Measurements from ENCODE around the gene RRAGA.
A peak's percentile ranks its signal among the peaks of the same experiment; 100 is the strongest.

RRAGA gene

DNA sequence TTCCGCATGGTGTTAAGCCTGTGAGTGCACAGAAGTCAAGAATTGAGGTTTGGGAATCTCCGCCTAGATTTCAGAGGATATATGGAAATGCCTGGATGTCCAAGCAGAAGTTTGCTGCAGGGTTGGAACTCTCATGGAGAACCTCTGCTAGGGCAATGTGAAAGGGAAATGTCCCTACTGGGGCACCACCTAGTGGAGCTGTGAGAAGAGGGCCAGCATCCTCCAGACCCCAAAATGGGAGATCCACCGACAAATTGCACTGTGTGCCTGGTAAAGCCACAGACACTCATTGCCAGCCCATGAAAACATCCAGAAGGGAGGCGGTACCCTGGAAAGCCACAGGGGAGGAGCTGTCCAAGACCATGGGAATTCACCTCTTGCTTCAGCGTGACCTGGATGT, 12.6 kb upstream of the RRAGA start:
- TF ChIP-seq ZFX (IDR thresholded peaks at IDR 0.05; ENCODE audit: borderline replicate concordance) = no peak
- TF ChIP-seq, protein P1, sequence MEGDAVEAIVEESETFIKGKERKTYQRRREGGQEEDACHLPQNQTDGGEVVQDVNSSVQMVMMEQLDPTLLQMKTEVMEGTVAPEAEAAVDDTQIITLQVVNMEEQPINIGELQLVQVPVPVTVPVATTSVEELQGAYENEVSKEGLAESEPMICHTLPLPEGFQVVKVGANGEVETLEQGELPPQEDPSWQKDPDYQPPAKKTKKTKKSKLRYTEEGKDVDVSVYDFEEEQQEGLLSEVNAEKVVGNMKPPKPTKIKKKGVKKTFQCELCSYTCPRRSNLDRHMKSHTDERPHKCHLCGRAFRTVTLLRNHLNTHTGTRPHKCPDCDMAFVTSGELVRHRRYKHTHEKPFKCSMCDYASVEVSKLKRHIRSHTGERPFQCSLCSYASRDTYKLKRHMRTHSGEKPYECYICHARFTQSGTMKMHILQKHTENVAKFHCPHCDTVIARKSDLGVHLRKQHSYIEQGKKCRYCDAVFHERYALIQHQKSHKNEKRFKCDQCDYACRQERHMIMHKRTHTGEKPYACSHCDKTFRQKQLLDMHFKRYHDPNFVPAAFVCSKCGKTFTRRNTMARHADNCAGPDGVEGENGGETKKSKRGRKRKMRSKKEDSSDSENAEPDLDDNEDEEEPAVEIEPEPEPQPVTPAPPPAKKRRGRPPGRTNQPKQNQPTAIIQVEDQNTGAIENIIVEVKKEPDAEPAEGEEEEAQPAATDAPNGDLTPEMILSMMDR (IDR thresholded peaks at IDR 0.05) = no peak
- no peak overlapping the region for H3K27ac ChIP-seq

DNA sequence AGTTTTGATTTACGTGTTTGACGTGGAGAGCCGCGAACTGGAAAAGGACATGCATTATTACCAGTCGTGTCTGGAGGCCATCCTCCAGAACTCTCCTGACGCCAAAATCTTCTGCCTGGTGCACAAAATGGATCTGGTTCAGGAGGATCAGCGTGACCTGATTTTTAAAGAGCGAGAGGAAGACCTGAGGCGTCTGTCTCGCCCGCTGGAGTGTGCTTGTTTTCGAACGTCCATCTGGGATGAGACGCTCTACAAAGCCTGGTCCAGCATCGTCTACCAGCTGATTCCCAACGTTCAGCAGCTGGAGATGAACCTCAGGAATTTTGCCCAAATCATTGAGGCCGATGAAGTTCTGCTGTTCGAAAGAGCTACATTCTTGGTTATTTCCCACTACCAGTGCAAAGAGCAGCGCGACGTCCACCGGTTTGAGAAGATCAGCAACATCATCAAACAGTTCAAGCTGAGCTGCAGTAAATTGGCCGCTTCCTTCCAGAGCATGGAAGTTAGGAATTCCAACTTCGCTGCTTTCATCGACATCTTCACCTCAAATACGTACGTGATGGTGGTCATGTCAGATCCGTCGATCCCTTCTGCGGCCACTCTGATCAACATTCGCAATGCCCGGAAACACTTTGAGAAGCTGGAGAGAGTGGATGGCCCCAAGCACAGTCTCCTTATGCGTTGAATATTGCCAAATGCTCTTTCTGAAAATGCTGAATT, 850 bp downstream of the RRAGA start:
- H3K27ac ChIP-seq = peak overlapping the region; percentile 97
- TF ChIP-seq ZFX (IDR thresholded peaks at IDR 0.05; ENCODE audit: borderline replicate concordance) = no peak
- TF ChIP-seq, protein P1 (IDR thresholded peaks at IDR 0.05) = no peak

DNA sequence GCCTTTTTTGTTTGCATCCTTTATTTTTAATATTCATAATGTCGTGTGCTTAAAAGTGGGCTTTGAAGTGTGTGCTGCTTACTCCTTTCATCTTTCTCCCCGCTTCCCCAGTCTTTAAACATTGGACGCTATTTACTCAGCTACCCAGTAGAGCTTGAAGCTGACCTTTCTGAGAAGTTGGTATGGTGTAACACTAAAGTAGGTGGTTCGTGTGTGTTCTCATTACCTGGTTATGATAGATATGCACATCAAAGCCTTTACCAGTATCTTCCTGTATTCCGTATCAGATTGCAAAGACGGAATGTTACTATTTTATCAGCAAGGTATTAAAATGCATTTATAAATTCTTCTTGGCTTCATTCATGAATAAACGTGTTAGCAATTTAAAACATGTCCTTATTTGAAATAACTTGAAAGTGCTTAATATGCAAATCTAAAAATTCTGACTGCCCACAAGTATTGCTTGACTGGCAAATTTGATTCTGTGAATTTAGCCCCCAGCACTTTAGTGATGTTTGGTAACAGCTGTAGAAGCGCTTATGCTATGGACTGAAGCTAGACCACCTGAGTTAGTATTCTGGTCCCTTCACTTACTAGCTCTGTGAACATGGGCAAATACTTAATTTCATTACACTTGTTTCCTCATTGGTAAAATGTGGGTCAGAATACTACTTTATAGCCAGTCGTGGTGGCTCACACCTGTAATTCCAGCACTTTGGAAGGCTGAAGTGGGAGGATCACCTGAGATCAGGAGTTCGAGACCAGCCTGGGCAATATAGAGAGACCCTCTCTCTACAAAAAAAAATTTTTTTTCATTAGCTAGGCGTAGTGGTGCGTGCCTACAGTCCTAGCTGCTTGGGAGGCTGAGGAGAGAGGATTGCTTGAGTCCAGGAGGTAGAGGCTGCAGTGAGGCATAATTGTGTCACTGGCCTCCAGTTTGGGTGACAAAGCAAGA, 1.7 kb downstream of the RRAGA start:
- no peak for TF ChIP-seq ZFX (IDR thresholded peaks at IDR 0.05; ENCODE audit: borderline replicate concordance)
- TF ChIP-seq, protein P1 (IDR thresholded peaks at IDR 0.05) = no peak
- peak overlapping the region; percentile 97; the same call in 1 of the 2 replicates for H3K27ac ChIP-seq

DNA sequence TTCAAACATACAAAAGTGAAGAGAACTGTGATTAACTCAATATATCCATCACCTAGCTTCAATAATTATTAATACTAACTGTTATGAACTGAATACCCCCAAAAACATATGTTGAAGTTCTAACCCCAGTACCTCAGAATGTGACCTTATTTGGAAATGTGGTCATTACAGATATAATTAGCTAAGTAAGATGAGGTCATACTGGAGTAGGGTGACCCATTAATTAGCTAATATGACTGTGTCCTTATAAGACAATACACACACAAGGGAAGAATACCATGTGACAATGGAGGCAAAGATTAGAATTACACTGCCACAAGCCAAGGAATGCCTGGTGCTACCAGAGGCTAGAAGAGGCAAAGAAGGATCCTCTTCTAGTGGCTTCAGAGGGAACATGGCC, 7.8 kb downstream of the RRAGA start:
- H3K27ac ChIP-seq = no peak overlapping the region
- TF ChIP-seq, protein P1 (IDR thresholded peaks at IDR 0.05) = no peak
- TF ChIP-seq ZFX (IDR thresholded peaks at IDR 0.05; ENCODE audit: borderline replicate concordance) = no peak

DNA sequence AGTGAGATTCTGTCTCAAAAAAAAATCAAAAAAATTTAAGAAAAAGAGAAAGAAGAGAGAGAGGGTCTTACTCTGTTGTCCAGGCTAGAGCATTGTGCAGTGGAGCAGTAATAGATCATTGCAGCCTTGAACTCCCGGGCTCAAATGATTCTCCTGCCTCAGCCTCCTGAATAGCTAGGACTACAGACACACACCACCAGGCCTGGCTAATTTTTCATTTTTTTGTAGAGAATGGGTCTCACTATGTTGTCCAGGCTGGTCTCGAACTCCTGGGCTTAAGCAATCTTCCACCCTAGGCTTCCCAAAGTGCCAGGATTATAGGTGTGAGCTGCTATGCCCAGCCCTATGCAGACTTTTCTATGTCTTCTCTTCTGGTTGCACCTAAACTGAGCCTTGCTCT, 25.0 kb downstream of the RRAGA start:
- TF ChIP-seq, protein P1 (IDR thresholded peaks at IDR 0.05) = no peak
- TF ChIP-seq ZFX (IDR thresholded peaks at IDR 0.05; ENCODE audit: borderline replicate concordance) = no peak

DNA sequence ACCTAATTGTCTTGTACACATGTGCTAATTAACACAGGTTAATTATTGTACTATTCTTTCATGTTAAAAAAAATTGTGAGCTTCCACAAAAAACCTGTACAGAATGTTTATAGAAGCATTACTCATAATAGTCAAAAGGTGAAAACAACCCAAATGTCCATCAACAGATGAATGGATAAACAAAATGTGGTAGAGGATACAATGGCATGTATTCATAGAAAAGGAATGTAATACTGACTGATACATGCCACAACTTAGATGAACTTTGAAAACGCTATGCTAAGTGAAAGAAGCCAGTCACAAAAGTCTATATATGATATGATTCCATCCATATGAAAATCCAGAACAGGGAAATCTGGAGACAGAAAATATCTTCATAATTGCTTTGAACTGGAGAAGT, 25.6 kb downstream of the RRAGA start:
- no peak overlapping the region for H3K27ac ChIP-seq
- TF ChIP-seq ZFX (IDR thresholded peaks at IDR 0.05; ENCODE audit: borderline replicate concordance) = no peak
- TF ChIP-seq, protein P1 (IDR thresholded peaks at IDR 0.05) = no peak

More for the DNA sequence above, 25.0 kb downstream of the RRAGA start:
- no peak overlapping the region for H3K27ac ChIP-seq
